ENCODE measurements around the gene CNOT1.
"Not testable (repeated sequence)": the region's sequence is repeated elsewhere in the genome, so short reads cannot be mapped to it uniquely, and the experiment has no call there.

CNOT1 gene
- total RNA-seq, result 214 to 340 (median 290) reads per million in 4 donors

DNA sequence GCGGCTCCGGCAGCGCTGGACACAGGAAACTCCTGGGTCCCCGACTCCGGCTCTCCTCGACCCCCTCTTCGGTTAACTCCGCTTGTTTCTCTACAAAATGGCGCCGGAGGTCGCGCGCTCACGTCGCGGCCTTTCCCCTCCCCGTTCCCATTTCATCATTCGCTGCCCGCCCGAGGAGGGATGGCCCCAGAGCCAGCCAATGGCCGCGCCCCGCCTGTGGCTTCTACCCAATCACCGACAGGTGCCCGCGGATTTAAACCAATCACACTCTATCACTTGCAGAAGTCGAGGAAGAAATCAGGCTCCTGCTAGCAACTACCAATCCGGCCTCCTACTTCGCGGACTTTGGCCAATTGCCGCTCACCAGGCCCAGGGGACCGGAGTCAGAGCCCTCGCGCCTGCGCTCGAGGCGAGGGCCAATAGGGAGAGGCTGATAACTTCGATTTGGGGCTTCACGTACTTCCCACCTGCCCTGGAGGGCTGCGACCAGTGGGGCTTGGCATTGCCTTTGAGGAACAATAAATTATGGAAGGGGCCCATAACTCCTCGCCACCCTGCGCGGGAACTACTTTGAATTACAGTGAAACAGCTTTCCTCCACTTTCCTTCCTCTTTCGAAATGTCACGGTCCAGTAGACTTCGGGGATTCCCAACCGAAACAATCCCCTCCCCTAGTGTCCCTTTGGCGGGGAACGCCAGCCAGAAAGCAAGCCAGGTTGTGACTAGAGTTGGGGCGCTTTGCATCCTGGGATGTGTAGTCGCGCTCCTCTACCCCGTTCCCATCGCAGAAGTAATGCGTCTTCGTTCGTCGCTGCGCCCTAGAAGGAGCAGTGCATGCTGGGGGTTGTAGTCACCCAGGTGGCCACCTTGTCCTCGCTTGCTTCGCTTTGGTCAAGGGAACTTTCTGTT, at the start of gene CNOT1:
CNOT1 (minus strand) TSS at position 94 of the 908 bp plus-strand sequence. CDS start 30,489 bp downstream, outside the sequence.
- DNase-seq, result peak; percentile 92 to 99 (median 94)

- no peak for DNase-seq
Measured at GRCh38 chr16:58678716-58679115, 49.1 kb upstream of the CNOT1 start.

- no peak for DNase-seq
Measured at GRCh38 chr16:58678269-58678668, 48.6 kb upstream of the CNOT1 start.

- no peak for DNase-seq
Measured at GRCh38 chr16:58670946-58671583, 41.4 kb upstream of the CNOT1 start.

DNA sequence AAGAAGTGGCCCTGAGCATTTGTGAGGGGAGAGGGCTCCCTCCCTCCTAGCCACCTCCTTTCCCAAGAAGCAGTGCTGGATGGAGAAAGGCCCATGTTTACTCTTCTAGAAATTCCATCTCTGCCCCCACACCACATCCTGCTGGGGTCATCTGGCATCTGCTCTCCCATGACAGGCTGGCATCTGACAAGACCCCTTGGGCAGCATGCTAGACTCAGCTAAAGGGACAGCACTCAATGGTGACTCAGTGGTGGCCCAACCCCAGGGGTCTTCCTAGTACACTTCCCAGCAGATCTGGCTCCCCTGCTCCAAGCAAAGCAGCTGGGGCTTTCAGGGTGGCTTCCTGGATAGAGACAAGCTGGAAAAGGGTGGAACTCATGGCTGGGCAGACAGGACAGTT, 40.6 kb upstream of the CNOT1 start:
- no peak for DNase-seq

DNA sequence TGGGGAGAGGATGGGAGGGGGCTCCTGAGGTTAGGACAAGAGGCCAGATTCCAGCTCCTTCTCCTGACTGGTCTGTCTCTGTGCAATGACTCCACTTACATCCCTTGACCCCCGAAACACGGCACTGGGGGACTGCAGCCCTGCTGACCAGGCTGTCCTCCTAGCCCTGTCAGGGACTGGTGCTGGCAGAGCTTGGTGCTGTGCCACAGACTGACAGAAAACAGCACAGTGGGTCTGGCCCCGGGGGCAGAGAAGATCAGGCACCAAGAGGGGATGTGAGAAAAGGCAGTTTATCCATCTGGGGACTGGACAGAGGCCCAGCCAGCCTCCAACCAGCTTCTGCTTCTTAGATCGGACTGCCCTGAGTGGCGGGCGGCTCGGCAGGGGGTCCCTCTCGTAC, 35.6 kb upstream of the CNOT1 start:
- DNase-seq, result no peak

- DNase-seq, result peak in 1 of 5 donors; percentile 29
Measured at GRCh38 chr16:58661199-58661830, 31.7 kb upstream of the CNOT1 start.

DNA sequence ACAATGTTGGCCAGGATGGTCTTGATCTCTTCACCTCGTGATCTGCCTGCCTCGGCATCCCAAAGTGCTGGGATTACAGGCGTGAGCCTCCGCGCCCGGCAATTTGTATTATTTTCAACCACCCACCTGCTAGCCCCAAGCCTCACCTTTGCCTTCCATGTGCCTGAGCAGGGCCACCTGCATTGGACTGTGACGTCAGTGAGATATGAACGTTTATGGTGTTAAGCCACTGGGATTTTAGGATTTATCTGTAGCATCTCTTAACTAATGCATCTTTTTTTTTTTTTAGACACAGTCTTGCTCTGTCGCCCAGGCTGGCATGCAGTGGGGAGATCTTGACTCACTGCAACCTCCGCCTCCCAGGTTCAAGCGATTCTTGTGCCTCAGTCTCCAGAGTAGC, 30.3 kb upstream of the CNOT1 start:
- DNase-seq, result not testable (repeated sequence)

- DNase-seq, result no peak
Measured at GRCh38 chr16:58658796-58659211, 29.2 kb upstream of the CNOT1 start.

- DNase-seq, result no peak
Measured at GRCh38 chr16:58656899-58657298, 27.3 kb upstream of the CNOT1 start.

GRCh38 chr16:58655215-58655596, 25.6 kb upstream of the CNOT1 start:
- DNase-seq, result no peak

GRCh38 chr16:58654560-58655214, 25.1 kb upstream of the CNOT1 start:
- DNase-seq, result no peak

DNA sequence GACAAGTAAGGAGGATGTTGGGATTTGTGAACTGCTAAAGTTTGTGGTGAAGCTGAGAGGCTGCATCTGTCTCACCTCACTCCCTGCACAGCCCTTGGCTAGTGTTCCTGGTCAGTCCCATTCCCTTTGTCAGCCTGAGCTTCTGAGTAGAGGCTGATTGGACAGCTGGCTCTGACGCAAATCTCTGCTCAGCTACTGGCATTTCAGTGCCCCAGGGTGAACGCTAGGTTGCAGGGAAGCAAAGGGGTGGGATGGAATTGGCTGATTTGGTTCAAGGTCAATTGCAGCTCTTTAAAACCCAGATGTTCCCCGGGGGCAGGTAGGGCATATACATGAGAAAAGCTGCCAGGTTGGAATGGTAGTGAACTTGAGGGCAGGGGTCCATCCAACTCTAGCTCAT, 23.1 kb upstream of the CNOT1 start:
- DNase-seq, result no peak

- no peak for DNase-seq
Measured at GRCh38 chr16:58651965-58652348, 22.3 kb upstream of the CNOT1 start.

DNA sequence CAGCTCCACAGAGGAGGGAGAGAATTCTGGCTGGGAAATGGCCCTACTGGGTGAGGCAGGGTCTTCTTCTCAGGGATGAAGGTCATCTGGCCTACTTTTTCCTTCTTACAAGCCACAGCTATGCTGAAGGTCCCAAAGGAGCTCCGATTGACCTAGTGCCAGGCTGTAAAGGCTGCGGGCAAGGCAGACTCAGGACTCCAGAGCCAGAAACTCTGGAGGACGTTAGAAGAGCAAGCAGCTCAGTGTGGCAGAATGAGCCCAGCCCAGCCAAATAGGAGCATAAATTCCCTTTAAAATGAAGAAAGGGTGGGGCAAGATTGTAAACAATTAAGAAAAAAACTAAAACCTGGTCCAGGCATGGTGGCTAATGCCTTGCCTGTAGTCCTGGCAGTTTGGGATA, 20.1 kb upstream of the CNOT1 start:
- no peak for DNase-seq

DNA sequence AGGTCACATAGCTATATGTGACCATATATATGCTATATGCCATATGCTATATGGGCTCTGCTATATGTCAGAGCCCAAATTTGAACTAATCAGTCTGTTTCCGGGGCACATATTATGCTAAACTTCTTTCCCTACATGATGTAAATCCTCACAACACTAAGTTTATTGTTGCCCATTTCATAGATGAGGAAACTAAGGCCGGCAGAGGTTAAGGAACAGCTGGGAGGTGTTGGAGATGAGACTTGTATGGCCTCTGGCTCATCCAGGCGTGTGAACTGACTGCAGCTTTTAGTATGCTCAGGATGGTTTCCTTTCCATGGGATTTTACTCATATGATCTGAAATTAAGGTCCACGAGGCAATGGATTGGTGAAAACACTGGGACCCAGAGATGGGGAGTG, 17.5 kb upstream of the CNOT1 start:
- DNase-seq, result no peak

DNA sequence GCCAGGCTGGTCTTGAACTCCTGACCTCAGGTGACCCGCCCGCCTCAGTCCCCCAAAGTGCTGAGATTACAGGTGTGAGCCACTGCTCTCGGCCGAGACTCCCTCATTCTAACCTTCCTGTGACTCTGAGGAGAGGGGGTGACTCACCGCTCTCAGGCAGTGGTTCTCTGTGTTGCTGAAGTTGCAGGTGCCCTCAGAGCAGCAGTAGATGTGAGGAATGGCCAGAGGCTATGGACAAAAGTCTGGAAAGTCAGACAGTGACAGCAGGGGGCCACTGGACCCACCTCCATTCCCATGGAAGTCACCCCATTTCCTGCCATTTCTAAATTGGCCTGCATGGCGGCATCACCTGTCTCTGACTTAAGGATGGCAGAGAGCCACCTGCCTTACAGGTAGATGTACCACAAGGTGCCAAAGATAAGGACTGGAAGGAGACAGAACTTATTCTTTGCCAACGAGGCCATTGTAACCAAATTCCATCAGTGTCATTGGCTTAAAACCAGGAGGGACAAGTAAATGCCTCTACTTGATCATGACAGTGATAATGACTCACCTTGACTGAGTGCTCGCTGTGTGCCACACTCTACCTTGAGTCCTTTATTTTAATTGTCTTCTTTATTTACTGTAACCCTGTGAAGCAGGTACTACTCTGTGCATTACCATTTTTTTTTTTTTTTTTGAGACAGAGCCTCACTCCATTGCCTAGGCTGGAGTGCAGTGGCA, 15.3 kb upstream of the CNOT1 start:
- DNase-seq, result no peak

- DNase-seq, result no peak
Measured at GRCh38 chr16:58644108-58644507, 14.5 kb upstream of the CNOT1 start.

DNA sequence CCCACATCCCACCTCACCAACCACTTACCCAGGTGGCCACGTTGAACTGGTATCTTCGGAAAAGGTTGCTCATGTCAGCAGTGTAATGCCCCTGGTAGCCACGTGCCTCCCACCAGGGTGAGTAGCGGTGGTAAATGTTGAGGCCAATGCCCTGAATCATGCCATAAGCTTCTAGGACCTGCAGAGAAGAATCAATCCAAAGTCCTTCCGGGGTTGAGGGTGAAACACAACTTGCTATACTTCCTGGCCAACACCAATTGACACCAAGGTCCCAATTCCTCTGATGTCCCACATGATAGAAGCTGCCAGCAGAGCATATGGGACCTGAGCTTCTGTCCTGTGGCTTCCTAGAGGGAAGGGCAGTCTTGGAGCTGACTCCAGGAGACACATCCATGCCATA, 11.3 kb upstream of the CNOT1 start:
- DNase-seq, result no peak

- no peak for DNase-seq
Measured at GRCh38 chr16:58639836-58640235, 10.2 kb upstream of the CNOT1 start.

- DNase-seq, result no peak
Measured at GRCh38 chr16:58639230-58639629, 9.6 kb upstream of the CNOT1 start.
